T-helper 1 cell treated with Interleukin-12 subunit alpha and Interleukin-12 subunit beta and Interleukin-4 antibody, amounts not matched to agents 30 ng/mL and 1 ng/mL, for 36 hours (primary cell): ENCODE results near the gene PTPN3. TPM values are rescaled to one million over a fixed set of nuclear protein-coding genes. Genes with fewer than 3 reads are reported as not detected.

Experiments used
- intact Hi-C: fragments of 100-400 bp; cut with micrococcal nuclease; formaldehyde crosslinking; loops from one replicate; pipeline ENCODE4 v1.15.1; 2024
- total RNA-seq: library from RNA; stranded (reverse); gene quantifications from 2 replicates; pipeline ENCODE4 v1.2.3, GENCODE V29; 2022

The PTPN3 gene
- total RNA-seq, 1 donor from 2014 or later, result 2.1 TPM

DNA sequence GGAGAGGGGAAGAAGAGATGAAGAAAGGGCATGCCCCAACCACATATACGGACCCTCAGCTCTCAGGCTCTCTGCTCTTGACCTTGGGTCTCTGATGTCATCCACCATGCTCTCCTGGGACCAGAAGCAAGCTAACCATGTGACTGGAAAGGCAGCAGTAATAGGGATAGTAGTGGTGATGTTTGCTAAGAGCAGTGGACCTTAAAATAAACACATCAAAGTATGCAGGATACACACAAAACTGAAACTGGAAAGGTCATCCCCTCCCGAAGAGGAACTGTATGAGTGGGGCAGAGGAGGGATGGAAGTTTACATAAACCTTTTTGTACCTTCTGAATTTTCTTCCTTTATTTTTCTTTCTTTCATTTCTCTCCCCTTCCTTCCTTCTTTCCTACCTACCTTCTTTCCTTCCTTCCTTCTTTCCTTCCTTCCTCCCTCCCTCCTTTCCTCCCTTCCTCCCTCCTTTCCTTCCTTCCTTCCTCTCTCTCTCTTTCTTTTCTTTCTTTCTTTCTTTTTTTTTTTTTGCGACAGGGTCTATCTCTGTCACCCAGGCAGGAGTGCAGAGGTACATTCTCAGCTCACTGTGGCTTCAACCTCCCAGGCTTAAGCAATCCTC lies 8.1 kb upstream of the PTPN3 start:
- intact Hi-C loops, result no loop called here

DNA sequence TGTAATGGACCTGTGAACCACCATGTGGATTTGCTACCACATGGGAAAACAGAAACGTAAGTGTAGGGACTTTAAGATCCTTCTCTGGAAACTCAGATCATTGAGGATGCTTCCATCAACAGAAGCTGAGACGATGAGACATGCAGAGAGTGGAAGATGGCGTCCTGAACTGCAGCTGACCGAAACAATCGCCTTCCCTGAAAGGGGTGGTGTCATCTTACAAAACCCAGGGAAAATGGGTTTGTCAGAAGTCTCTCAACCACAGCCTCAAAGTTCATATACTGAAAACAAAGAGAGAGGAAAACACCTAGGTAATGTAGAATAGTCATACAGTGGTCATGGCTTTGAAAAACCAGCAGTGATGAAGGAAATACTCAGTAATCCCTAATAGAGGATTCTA lies 6.6 kb upstream of the PTPN3 start:
- intact Hi-C loops, result no loop called here

DNA sequence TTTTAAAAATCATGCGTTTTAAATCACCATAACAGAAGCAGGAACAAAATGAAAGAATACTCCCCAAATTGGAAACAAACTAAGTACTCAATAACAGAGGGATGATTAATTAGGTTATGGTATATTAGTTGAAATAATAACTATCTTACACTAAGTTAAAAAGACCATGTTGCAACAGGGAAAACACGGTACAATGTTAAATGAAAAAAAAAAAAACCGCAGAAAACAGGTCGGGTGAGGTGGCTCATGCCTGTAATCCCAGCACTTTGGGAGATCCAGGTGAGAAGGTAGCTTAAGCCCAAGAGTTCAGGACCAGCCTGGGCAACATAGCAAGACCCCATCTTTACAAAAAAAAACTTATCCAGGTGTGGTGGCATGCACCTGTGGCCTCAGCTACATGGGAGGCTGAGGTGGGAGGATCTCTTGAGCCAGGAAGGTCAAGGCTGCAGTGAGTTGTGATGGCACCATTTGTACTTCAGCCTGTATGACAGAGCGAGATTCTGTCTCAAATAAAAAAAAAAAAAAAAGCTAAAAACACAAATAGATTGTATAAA lies 2.4 kb upstream of the PTPN3 start:
- intact Hi-C loops, result no loop called here

DNA sequence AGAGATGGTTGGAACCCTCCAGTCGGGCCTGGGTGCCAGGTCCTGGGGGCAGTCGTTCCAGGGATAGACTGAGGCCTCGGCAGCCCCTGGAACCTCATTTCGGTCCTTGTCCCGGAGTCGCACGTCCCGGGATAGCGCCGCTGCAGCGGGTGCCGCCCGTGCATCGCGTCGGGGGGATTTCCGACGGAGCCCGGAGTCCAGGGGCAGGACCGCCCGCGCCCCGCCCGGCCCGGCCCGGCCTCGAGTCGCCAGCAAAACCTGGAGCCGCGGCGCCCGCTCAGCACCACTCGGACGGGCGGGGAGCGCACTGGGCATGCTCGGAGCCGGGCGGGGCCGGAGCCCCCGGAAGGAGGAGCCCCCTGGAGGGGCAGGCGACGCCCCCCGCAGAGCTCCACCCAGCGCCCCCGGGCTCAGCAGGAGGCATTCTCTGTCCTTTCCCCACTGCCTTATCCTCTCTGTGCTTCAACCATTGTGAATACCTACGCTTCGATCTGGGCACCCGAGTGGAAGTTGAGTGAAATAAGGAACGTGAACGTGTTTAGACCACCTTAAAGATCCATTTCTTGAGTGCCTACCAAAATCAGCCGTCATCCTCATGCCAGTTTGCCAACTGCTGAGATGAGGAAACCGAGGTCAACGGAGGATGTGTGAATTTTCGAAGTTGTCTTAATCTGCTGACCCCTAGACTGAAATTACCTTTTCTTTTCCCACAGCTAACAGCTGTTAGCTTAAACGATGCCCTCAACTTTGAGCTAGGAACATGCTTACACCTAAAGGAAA lies 1.7 kb upstream of the PTPN3 start:
- intact Hi-C loops, result no loop called here

DNA sequence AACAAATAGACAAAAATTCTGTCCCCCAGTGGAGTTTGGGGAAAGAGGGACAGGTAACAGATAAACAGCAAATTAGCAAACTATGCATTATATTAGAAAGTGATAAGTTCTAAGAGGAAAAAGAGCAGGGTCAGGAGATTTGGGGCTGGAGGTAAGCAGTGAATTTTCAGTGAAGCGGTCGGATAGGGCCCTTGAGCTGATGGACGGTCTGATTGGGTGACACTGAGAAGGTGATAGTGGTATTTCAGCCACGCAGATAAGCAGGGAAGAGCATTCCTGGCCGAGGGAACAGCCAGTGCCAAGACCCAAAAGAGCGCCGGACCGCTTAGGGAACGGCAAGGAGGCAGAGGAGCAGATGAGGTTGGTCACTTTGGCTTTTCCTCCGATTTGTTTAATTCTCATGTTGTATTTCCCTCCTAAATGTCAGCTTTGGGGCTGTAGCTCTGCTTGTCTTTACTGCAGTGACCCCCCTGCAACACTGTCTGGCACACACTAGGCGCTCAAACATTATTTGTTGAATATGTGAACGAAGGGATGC lies 1.1 kb upstream of the PTPN3 start:
- intact Hi-C loops, result no loop called here

DNA sequence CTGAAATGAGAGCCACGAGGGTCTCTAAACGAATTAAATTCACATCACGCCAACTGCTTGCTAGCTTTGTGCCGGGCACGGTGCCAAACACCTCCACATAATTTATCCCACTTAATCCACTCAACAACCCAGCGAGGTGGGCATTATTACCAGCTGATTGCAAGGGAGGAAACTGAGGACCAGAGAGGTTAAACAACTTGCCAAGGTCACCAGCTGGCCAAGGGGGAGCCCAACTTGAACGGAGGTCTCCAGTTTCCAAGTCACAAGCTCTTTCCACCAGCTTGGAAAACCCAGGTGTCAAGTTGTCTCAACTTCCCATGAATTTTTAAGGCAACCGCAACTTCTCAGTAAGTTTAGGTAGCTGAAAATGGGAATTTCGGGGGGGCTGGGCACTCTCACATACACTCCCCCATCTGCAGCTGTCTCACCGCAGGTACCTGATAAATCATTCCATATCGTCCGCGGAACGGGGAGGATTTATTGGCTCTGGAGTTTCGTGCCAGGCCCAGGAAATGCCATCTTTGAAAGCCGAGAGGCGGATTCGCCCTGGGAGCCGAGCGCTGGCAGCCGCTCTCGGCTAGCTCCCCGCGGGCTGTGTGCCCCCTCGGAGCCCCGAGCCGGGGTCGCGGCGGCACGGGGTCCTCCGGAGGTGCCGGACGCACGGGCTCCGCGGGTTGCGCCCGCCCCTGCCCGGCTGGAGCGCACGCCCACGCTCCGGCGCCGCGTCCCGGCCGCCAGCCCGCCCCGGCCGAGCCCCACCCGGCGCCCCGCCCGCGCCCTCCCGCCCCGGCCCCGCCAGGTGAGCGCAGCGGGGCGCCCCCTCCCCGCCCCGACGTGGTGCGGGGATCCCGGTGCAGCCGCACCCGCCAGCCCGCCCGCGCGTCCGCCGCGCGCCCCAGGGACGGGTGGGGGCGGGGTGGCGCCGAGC lies 617 bp downstream of the PTPN3 start:
- intact Hi-C loops, result no loop called here

DNA sequence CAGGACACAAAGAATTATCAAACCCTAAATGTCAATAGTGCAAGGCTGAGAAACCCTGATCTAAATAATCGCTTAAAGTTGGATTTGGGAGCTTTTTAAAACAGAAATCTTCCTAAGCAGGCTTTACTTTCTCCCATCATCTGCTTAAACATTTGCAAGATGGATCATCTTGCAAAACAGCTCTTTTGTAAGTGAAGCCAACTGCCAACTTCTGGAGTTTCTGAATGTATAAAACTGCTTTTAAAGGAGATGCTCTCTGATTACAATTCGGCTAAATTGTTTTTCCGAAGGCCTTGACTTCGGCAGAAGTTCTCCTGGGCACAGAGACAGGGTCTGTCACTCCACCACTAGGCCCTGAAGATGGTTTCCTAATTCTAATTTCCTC lies 1.3 kb downstream of the PTPN3 start:
- intact Hi-C loops, result no loop called here

DNA sequence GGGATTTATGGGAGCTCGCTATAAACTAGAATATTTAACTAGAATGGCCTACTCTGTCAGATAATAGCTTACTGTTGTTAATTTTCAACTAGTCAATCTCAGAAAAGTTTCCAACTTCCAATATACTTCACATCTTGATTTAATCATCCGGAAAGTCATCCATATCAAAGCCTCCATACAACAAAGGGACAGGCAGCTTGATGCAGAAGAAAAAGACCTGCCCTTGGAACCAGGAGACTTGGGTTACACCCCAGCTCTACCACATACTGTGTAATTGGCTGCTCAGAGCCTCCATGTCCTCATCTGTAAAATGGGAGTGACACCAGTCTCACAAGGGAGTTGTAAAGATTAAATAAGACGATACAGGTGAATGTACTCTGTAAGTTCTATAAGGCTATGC lies 1.9 kb downstream of the PTPN3 start:
- intact Hi-C loops, result no loop called here

DNA sequence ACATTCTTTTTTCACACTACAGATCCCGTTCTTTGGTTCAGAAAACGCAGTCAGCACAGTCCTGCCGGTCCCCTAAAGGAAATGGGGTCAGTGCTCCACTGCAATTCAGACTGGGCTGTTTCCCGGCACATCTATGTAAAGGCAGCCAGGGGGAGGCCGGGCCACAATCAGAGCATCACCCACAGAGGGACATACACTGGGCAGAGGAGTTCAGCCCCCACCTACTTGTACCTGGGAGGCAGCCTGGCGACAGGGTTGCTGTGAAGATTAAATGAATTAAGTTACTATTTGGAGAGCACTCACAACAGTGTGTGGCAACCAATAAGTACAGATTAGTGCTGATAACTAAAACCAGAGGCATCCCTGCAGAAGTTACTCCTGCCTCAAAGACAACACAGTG lies 4.5 kb downstream of the PTPN3 start:
- intact Hi-C loops, result no loop called here

DNA sequence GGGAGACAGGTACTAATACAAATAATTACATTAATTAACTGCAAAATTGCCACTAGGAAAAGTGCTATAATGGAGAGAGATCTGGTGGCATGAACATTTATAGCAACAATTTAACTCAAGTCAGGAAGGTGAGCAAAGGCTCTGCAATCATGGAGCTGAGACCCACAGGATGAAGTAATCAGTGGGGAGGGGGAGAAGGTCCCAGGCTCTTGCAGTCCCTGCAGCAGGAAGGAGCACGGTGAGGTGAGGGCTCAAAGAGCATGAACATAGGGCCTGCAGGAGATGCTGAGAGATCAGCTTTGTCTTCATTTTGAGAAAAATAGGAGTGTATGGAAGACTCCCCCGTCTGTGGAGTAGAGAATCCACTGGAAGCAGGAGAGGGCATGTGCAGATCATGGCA lies 6.5 kb downstream of the PTPN3 start:
- intact Hi-C loops, result no loop called here

DNA sequence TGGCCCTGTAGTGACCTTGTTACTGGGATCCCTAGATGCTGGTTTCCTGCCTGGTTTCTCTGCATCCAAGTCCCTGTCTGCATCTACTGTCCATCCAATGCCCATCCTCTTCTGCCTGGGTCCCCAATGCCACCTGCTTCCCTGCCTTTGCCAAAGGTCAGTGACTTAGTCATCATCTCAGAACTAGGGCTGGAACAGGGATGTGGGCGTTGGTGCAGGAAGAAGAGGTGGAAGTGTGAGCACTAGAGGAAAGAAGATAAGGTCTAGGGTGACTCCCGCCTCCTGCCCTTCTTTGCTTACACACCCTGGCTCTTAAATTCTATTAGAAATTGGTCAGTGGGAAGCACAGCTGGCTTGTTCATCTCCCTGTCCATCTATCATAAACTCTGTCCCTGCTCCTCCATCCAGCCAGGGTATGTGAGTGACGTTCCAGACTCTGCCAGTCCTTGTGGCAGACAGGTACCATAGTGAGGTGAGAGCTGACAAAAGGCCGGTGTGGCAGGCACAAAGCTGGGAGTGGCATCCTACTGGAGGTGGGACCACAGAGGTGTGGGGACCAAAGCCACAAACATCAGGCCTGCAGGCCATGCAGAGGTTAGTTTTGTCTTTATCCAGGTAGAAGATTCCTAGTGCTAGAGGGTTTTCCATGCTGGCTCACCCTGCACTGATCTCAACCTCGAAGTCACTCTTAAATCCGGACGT lies 9.2 kb downstream of the PTPN3 start:
- intact Hi-C loops, result no loop called here

DNA sequence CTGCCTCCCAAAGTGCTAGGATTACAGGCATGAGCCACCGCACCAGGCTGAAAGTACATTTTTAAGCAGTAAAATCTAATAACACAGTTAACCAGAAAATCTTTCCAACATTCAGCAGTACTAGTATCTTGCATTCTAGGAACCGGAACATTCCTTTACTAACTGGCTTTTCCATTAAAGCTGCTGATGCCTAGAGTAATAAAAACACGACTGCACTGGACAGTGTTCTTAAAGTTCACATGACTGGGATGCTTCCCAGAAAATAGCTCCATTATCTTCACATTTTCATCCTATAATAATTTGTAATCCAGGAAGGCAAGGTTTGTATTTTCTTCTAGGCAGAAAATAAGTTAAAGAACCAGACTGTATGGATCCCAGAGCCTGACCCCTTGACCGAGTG lies 9.8 kb downstream of the PTPN3 start:
- intact Hi-C loops, result no loop called here

DNA sequence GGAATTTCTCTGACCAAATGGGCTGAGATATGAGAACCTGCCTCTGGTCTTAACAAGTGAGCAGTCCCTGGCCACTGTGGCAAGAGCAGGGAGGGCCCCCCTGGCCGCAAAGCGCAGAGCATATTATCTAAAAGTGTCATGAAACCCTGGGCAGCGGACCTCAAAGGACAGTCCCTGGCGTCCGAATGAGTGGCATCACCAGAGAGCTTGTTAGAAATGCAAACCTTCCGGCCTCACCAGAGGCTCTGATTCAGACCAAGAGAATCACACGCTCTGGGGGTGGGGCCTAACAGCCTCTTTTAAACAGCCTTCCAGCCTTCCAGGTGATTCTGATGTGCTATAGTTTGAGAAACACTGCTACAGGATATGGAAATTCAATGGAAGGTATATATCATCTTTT lies 10.9 kb downstream of the PTPN3 start:
- intact Hi-C loops, result no loop called here

DNA sequence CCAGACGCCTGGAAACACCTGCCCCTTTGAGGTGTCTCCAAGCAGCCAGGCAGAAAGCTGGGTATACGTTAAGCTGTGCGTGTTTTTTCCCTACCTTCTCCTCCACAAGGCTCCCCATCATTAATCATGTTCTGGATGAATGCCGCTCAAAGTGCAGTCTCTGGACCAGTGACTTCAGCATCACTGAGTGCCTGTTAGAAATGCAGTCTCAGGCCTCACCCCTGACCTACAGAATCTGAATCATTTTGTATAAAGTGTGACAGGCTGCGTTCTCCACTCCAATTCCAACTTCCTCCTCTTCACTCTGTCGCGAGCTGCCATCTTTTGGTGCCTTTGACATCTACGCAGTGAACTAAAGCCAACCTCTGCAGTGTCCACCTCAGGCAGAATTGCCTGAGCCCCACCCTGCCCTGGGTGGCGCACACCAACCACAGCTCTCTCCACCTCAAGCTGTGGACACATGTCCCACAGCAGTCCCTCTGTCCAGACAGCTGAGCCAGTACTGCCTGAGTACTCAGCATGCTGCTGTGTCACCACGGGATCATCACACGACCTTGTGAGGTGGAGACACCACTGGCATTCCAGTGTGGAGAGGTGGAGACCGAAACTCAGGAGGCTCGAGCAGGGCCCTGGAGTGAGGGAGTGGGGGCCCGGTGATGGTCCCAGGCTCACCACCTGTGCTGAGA lies 14.2 kb downstream of the PTPN3 start:
- intact Hi-C loops, result no loop called here

DNA sequence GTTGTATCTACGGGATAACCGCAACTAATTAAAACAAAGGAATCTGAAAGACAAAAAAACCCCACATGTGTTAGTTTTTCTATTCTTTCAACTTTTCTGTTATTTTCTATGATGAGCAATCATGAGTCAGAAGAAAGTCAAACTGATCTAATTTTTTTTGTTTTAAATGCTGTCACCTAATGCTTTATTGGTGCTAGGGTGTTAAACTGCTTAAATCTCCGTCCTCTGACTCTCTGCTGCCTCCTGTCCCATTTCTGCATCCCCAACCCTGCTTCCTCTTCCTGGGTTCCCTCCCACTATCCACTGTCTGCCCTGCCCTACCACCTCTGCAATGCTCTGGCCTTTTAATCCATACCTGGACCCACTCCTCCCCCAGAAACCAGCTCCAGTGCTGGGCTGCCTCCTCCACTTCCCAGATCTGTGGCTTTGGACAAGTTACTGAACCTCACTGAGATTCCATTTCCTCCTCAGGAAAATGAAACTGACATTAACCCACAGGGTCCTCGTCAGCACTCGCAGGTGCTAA lies 15.7 kb downstream of the PTPN3 start:
- intact Hi-C loops, result no loop called here

DNA sequence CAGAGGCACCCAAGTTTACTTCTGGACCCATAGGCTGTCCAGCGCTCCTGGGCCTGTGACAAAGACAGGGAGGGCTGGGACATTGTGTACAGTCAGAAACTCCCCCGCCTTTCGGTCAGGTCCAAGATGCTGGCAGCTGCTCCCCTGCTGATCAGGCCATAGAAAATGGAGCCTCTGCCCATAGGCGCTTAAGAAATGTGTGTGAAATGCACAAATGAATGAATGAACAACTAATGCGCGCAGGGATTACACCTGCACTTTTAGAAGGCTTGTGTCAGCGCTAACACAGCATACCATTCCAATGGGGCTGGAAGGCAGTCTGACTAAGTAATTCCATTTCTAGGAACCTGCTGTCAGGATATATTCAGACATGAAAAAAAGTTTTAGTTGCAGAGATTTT lies 16.3 kb downstream of the PTPN3 start:
- intact Hi-C loops, result no loop called here

DNA sequence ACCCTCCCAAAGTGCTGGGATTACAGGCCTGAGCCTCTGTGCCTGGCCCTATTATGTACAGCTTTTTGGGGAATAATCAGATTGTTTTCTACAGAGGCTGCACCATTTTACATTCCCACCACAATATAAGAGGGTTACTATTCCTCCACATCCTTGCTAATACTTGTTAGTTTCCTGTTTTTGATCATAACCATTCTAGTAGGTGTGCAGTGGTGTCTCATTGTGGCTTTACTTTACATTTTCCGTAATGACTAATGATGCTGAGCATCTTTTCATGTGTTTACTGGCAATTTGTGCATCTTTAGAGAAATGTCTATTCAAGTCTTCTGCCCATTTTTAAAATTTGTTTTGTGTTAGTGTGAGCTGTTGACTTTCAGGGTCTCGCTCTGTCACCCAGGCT lies 18.3 kb downstream of the PTPN3 start:
- intact Hi-C loops, result no loop called here

DNA sequence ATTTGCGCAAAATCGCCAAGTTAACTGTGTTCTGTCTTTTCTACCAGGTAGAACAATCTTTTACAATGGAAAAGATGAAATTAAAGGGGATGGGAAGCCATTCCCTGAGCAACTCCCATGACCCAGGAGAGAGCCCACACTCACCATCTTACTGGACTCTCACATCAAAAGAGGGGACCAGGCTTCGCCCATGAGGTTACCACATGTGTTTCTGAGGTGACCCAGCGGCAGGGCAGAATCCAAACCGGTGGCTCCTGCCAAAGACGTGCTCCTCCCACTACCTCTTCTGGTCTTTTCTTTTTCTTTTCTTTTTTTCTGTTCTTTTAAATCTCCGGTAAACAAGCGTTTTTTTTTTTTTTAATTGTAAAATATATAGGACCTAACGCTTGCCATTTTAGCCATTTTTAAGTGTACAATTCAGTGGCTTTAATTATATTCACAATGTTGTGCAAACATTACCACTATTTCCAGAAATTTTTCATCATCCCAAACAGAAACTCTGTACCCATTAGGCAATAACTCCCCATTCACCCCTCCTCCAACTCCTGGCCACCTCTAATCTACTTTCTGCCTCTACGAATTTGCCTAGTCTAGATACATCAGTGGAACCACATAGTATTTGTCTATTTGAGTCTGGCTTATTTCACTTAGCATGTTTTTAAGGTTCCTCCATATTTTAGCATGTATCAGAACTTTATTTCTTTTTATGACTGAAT lies 19.3 kb downstream of the PTPN3 start:
- intact Hi-C loops, result no loop called here

DNA sequence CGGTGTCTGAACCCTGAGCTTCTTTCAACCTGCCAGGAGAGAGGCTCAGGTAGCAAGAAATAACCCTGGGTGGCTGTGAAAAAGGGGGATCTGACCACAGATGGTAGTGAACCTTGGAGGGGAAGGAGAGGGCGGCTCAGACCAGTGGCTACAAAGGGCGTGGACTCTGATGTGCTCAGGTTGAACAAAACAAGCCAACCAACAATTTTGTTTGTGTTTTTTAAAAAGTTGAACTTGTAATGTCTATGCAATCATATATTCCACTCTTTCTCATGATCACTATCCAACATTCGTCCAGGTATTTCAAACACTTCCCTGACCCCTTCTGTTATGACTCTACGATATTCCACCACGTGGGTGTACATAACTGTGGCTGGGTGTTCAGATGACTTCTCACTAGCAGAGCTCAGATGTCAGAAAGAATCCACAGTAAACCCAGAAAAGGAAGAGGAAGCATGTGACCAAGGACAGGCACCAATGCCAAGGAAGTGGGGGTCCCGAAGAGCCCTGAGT lies 20.0 kb downstream of the PTPN3 start:
- intact Hi-C loops, result no loop called here
